Gastroesophageal sphincter (tissue), 4 donors: Measurements from ENCODE around the gene PCCB. TPM values are rescaled to one million over a fixed set of nuclear protein-coding genes. Genes with fewer than 3 reads are reported as not detected.
"Not testable (repeated sequence)": the region's sequence is repeated elsewhere in the genome, so short reads cannot be mapped to it uniquely, and the experiment has no call there.

Source experiments
- ATAC-seq: fragments of 150-250 bp; one replicate; pipeline ENCODE4 v1.9.1; 2016; ENCODE audit warnings: mild to moderate bottlenecking, moderate library complexity
- H3K27ac ChIP-seq, 4 donors: fragments of 200-600 bp; sonication (generic) in 3 of 4; 1 replicate in 3 of 4; 2 replicates in 1 of 4; pipeline ENCODE4 v1.5.1; 2016 to 2019
- H3K27me3 ChIP-seq: fragments of 200-600 bp; sonication (generic); one replicate; pipeline ENCODE4 v1.5.1; 2019
- H3K36me3 ChIP-seq, 2 donors: fragments of 200-600 bp; sonication (generic); one replicate each; pipeline ENCODE4 v1.5.1; 2019; ENCODE audit warnings: control low read depth in 1 of 2
- H3K4me1 ChIP-seq, 3 donors: fragments of 200-600 bp; sonication (generic); 1 replicate in 2 of 3; 2 replicates in 1 of 3; pipeline ENCODE4 v1.5.1; 2016 to 2019; ENCODE audit warnings: control low read depth in 2 of 3
- H3K4me3 ChIP-seq, 2 donors: fragments of 200-600 bp; sonication (generic); one replicate each; pipeline ENCODE4 v1.5.1; 2019; ENCODE audit warnings: mild to moderate bottlenecking in 1 of 2, moderate library complexity in 1 of 2
- H3K9me3 ChIP-seq, 3 donors: fragments of 200-600 bp; sonication (generic); one replicate each; pipeline ENCODE4 v1.5.1; 2017 to 2019; ENCODE audit warnings: control low read depth in 2 of 3
- EP300 ChIP-seq: sonication (generic); formaldehyde crosslinking; IDR thresholded peaks from one replicate; pipeline ENCODE4 v1.6.1; 2017; ENCODE audit warnings: antibody characterized with exemption, mild to moderate bottlenecking
- POLR2A ChIP-seq, 2 donors: fragments of 450-650 bp; IDR thresholded peaks; one replicate each; pipeline ENCODE4 v1.6.1; 2017; ENCODE audit warnings: antibody characterized with exemption in 2 of 2, mild to moderate bottlenecking in 2 of 2, moderate library complexity in 1 of 2
- POLR2AphosphoS5 ChIP-seq: sonication (generic); formaldehyde crosslinking; IDR thresholded peaks from one replicate; pipeline ENCODE4 v1.6.1; 2017; ENCODE audit warnings: antibody characterized with exemption
- WGBS, 2 donors: methylation state at CpG; one replicate each; pipeline ENCODE4 v1.1.5; 2018; ENCODE audit warnings: low coverage in 1 of 2; 5-methylcytosine and 5-hydroxymethylcytosine counted together
- total RNA-seq, 4 donors: library from RNA; depleted of rRNA; stranded (reverse); fragments of >200 nt; gene quantifications; one replicate each; pipeline ENCODE4 v1.1.0, GENCODE V29; 2016
- TF ChIP-seq, protein P1 (sequence below), 4 experiments: fragments of 200-600 bp in 2 of 4; fragments of 450-650 bp in 2 of 4; sonication (generic) in 1 of 4; IDR thresholded peaks; one replicate each; pipeline ENCODE4 v1.5.1; 2017 to 2019; ENCODE audit warnings: antibody characterized with exemption in 4 of 4, mild to moderate bottlenecking in 2 of 4, moderate library complexity in 2 of 4

The PCCB gene
- total RNA-seq, 4 donors from 2014 or later: 23.7 to 42.8 (median 31.3) TPM

DNA sequence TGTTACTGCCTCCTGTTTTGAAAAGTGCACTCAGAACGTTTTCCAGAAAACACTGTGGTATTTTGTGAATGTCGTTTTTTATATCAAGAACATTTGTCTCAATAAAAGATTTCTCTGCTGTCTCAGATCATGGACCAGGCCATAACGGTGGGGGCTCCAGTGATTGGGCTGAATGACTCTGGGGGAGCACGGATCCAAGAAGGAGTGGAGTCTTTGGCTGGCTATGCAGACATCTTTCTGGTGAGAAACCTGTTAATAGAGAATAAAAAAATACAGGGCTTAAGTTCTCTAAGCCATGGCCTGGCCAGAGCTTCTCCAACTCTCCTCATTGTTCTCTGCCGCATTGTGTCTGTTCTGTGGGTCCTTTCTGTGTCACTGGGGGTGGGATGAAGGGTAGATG is 11.7 kb downstream of the PCCB start:
- ATAC-seq: no peak
- H3K4me3 ChIP-seq: no peak overlapping the region
- TF ChIP-seq, protein P1, sequence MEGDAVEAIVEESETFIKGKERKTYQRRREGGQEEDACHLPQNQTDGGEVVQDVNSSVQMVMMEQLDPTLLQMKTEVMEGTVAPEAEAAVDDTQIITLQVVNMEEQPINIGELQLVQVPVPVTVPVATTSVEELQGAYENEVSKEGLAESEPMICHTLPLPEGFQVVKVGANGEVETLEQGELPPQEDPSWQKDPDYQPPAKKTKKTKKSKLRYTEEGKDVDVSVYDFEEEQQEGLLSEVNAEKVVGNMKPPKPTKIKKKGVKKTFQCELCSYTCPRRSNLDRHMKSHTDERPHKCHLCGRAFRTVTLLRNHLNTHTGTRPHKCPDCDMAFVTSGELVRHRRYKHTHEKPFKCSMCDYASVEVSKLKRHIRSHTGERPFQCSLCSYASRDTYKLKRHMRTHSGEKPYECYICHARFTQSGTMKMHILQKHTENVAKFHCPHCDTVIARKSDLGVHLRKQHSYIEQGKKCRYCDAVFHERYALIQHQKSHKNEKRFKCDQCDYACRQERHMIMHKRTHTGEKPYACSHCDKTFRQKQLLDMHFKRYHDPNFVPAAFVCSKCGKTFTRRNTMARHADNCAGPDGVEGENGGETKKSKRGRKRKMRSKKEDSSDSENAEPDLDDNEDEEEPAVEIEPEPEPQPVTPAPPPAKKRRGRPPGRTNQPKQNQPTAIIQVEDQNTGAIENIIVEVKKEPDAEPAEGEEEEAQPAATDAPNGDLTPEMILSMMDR (IDR thresholded peaks at IDR 0.05): no peak
- TF ChIP-seq EP300: no peak
- TF ChIP-seq POLR2A (IDR thresholded peaks at IDR 0.05): no peak
- no peak for TF ChIP-seq POLR2AphosphoS5
- H3K27ac ChIP-seq: no peak overlapping the region
- peaks cover 4 to 98% of the 10 kb centered on the region in 2 donors for H3K36me3 ChIP-seq
- no peaks in the 10 kb centered on the region for H3K4me1 ChIP-seq
- H3K27me3 ChIP-seq: no peaks in the 10 kb centered on the region
- WGBS, 2 donors: 59 to 60% methylated on average over 2 to 5 of the region's 5 CpGs
- H3K9me3 ChIP-seq: no peaks in the 10 kb centered on the region

DNA sequence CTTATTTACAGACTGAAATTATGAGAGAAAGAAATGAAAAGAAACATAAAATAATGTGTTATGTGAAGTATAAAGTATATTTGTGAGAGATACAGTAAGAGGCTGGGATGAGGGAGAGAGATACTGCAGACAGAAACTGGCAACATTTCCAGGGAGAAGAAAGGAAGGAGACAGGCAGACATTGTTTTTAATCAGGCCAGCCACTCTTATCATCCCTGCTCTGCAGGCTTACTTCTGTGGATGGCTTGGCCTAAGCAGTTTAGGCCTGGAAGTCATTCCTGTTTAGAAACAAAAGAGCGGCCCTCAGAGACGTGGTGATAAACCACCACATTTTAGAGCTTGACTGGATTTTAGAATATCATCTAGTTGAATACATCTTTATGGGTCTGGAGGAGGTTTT is 12.4 kb downstream of the PCCB start:
- TF ChIP-seq POLR2AphosphoS5 (no peak), EP300 (no peak), POLR2A (IDR thresholded peaks at IDR 0.05) (no peak)
- TF ChIP-seq, protein P1 (IDR thresholded peaks at IDR 0.05): no peak
- H3K4me1 ChIP-seq: no peaks in the 10 kb centered on the region
- no peak overlapping the region for H3K27ac ChIP-seq
- H3K4me3 ChIP-seq: no peak overlapping the region
- no peaks in the 10 kb centered on the region for H3K27me3 ChIP-seq
- ATAC-seq: no peak
- H3K9me3 ChIP-seq: no peaks in the 10 kb centered on the region
- peaks cover 4 to 98% of the 10 kb centered on the region in 2 donors for H3K36me3 ChIP-seq
- WGBS, 2 donors: 73 to 86% methylated on average over 2 of the region's 2 CpGs

DNA sequence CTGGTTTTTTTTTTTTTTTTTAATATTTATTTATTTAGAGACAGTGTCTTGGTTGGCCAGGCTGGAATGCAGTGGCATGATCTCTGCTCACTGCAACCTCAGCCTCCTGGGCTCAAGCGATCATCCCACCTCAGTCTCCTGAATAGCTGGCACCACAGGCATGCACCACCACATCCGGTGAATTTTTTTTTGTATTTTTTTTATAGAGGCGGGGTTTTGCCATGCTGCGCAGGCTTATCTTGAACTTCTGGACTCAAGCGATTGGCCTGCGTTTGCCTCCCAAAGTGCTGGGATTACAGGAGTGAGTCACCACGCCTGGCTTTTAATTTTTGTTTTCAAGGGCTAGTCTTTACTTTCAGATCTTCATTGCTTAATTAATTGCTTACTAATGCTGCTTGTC is 13.1 kb downstream of the PCCB start:
- Histone ChIP-seq H3K27me3 (no peaks in the 10 kb centered on the region), H3K4me3 (no peak overlapping the region), H3K9me3 (no peaks in the 10 kb centered on the region), H3K27ac (no peak overlapping the region), H3K4me1 (no peaks in the 10 kb centered on the region), H3K36me3 (peaks cover 4 to 93% of the 10 kb centered on the region in 2 donors)
- no peak for ATAC-seq
- 96% methylated on average over 4 to 6 of the region's 7 CpGs for WGBS, 2 donors
- TF ChIP-seq POLR2A (IDR thresholded peaks at IDR 0.05): no peak
- no peak for TF ChIP-seq POLR2AphosphoS5
- TF ChIP-seq, protein P1 (IDR thresholded peaks at IDR 0.05): no peak
- TF ChIP-seq EP300: no peak

DNA sequence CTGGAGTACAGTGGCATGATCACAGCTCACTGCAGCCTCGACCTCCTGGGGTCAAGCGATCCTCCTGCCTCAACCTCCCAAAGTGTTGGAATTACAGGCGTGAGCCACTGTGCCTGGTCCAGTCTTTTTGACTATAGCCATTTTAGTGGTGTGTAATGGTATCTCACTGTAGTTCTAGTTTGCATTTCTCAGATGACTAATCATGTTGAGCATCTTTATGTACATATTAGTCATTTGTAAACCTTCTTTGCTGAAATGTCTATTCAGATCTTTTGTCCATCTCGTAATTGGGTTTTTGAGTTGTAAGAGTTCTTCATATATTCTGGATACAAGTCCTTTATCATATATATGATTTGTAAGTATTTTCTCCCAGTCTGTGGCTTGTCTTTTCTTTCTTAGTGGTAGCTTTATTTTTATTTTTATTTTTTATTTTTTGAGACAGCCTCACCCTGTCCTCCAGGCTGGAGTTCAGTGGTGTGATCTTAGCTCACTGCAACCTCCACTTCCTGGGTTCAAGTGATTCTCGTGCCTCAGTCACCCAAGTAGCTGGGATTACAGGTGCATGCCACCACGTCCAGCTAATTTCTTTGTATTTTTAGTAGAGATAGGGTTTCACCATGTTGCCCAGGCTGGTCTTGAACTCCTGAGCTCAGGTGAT is 16.5 kb downstream of the PCCB start:
- H3K4me1 ChIP-seq, H3K27ac ChIP-seq, H3K4me3 ChIP-seq, ATAC-seq, H3K27me3 ChIP-seq, H3K9me3 ChIP-seq: not testable (repeated sequence)
- WGBS, 2 donors: 90 to 100% methylated on average over 4 to 5 of the region's 6 CpGs
- H3K36me3 ChIP-seq: peaks cover 0 to 79% of the 10 kb centered on the region in 2 donors

DNA sequence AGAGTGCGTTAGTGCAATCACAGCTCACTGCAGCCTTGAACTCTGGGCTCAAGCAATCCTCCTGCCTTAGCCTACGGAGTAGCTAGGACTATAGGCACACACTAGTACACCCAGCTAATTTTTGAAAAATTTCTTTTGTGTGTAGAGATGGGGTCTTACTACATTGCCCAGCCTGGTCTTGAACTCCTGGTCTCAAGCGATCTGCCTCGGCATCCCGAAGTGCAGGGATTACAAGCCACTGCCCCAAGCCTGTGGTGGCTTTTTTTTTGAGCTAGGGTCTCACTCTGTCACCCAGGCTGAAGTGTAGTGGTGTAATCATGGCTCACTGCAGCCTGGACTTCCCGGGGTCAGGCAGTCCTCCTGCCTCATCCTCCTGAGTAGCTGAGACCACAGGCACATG is 17.1 kb downstream of the PCCB start:
- H3K9me3 ChIP-seq: no peaks in the 10 kb centered on the region
- TF ChIP-seq EP300 (no peak), POLR2AphosphoS5 (no peak), POLR2A (IDR thresholded peaks at IDR 0.05) (no peak)
- TF ChIP-seq, protein P1 (IDR thresholded peaks at IDR 0.05): no peak
- peaks cover 0 to 73% of the 10 kb centered on the region in 2 donors for H3K36me3 ChIP-seq
- WGBS, 2 donors: 96% methylated on average over 6 of the region's 6 CpGs; no CpG with 5 or more reads in 1 of the 2 donors
- H3K27me3 ChIP-seq: no peaks in the 10 kb centered on the region
- no peak for ATAC-seq
- no peak overlapping the region for H3K27ac ChIP-seq
- H3K4me3 ChIP-seq: no peak overlapping the region
- no peaks in the 10 kb centered on the region for H3K4me1 ChIP-seq
